Measurements from ENCODE around the gene TCTA.
A peak's percentile ranks its signal among the peaks of the same experiment; 100 is the strongest.

TCTA gene

DNA sequence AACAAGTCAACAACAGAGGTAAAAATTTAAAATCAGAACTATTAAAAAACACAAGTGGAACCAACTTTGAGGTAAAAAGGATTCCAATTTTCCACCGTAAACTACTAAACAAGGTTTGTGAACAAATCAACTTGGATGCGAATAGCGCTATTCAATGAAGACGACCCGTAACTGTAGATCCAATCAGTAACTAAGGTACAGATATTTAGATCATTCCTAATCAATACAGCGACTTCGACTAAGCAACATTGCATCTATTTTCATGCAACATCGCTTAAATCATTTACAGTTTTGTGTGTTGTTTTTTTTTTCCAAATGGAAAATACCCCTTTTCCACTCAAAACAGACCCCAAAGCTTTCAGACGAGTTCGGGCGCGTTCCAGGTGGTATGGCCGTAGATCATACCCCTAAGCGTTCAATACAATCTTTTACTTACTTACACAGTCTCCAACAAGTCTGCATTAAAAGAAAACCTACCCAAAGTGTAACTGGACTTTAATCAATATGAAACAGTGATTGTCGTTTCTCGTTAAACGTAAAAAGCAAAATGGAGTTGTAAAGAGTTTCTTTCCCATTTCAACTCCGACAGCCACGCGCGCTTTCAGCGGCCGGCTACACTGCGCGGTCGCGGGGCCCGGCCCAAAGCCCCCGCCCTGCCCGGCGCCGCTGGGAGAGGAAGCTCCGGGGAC, 1.2 kb upstream of the TCTA start:
- peak; percentile 26 for DNase-seq (ENCODE audit: low spot score)

DNA sequence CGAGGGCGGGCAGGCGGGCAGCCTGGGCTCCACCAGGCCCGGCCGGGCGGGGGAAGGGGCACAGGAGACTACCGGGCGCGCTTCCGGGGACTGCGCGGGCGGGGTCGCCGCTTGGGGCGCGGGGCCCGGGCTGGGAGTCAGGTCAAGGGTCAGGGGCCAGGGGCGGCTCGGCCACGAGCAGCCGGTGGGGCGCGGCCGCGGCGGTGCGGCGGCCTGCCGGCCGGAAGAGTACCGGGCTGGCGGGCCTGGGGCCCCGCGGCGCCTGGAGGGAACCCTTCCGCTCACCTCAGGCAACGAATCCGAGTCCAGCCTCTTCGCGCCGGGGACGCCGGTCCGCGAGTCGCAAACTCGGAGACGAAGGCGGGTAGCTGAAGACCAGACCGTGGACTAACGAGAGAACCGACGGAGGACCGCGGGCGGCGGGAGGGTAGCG, 672 bp upstream of the TCTA start:
- peak; percentile 45 for DNase-seq (ENCODE audit: low spot score)

DNA sequence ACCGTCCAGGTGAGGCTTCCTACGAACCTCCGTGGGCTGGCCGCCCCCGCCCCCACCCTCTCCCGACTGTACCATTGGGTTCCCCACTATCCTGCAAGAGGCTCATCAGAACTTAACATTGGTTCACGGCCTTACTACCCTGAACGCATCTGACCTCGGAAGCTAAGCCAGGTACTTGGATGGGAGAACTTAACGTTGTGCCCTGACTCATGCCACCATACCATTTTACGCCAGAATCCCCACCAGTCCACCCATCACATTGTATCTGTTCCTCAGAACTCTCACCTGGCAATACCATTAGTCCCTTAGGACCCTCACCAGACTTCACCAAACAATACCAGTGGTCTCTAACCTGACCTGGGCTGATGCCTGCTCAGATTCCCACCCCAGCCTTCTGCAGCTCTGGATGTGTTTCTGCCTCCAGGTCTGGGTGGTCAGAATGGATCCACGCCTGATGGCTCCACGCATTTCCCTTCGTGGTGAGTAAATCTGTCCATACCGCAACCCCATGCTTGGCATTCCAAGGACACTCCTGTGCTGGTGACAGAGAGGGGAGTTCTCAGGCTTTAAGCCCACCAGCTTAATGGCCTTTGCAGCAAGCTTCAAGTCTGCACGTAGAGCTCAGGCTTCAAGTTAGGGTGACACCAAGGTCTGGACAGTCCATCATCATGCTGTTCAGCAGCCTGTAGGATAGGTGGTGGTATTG, 562 bp downstream of the TCTA start:
- DNase-seq (ENCODE audit: low spot score): no peak

DNA sequence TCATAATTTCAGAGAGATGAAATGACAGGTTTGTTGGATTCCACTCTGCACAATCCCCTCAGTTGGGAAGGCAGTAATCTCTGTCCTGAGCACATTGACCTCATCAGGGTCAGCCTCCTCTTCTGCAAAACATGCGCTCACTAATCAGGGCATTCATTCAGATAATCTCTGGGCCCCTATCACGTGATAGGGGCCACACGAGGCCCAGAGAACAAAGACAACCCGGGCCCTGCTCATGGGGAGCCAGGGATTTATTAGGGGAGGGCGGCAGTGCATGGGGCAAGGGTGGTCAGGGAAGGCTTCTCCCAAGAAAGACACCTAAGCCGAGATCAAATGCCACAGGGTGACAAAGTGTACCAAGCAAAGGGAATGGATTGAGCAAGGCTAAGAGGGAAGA, 1.1 kb downstream of the TCTA start:
- no peak for DNase-seq (ENCODE audit: low spot score)

DNA sequence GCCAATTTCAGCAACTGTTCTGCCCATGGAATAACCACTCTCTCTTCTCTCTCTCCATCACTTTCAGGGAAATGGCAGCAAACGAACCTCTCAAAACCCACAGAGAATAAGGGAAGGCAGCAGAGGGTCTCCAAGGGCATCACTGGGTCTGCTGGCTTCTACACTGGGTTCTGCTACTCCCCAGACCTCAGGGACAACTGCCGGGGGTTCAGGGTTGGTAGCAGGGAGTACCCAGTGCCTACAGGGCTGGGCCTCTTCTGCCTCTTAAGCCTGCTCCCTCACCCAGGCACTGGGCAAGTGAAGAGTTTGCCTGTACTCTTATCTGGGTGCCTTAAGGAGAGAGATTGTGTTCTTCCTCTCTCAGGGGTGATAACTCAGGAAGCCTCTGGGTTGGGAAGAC, 2.5 kb downstream of the TCTA start:
- no peak for DNase-seq (ENCODE audit: low spot score)

DNA sequence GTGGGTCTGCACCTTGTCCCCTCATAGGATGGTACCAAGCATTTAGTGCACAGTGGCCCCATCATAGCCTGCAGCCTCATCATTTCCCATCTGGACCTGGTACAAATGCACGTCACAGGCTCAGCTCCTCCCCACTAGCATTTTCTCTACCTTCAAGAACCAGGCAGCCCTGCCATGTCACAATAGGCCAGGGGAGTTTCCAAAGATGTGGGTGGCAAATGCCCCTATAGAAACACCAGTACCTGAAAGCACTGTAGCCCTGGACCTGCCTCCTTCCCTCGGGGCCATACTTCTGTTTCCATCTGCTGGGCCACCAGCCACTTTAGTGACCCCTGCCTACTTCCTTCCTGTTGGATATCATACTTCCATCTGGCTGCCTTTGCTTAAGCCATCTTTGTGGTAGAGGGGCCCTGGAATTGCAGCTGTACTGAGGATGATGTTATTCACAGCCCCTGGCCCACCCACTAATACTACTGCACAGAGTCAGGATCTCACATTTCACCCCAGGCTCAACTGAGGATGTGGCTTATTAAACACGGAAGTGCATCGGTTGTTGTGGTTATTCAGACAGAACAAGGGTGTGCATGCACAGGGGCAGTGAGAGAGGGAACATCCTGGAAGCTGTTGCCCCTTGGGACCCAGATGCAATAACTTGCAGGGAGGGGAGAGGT, 3.8 kb downstream of the TCTA start:
- no peak for DNase-seq (ENCODE audit: low spot score)

DNA sequence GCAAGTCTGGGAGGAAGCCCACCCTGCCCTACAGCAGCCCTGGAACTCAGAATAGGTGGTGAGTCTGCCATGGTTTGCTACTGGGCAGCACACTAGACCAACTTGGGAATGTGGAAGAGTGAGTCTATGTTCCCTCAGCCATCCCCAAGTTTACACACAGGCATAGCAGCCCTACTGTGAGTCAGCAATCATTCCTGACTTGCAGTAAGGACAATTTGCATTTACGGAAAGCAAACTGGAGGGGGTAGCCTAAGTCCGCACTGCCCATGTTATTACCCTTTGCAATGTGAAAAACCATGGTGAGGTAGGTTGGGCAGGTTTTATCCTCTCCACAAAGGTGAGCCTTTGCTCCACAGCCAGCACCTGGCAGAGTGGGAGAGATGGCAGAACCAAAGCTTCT, 4.6 kb downstream of the TCTA start:
- DNase-seq (ENCODE audit: low spot score): no peak

DNA sequence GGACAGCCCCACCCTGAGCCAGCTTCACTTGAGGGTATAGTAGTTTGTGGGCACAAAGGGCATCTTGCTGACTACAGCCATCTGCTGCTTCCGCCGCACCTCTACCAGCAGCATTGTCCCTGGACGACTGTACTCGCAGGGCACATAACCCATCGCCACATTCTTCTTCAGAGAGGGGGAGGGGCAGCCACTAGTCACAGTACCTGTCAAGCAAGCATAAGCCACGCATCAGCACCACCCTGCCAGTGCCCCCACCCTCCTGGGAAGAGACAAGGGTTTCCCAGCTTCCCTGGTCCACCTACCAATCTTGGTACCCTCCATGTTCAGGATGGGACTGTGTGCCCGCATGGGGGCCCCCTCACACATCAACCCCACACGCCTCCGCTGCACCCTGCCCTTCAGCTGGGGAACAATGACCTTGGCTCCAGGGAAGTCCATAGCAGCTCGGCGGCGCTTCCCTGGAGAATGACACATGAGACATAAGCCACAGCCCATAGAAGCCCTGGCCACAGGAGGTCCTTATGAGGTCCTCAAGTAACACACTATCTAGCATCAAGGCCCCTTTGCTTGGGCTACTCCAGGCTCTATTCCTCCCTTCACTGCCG, 5.4 kb downstream of the TCTA start:
- no peak for DNase-seq (ENCODE audit: low spot score)

DNA sequence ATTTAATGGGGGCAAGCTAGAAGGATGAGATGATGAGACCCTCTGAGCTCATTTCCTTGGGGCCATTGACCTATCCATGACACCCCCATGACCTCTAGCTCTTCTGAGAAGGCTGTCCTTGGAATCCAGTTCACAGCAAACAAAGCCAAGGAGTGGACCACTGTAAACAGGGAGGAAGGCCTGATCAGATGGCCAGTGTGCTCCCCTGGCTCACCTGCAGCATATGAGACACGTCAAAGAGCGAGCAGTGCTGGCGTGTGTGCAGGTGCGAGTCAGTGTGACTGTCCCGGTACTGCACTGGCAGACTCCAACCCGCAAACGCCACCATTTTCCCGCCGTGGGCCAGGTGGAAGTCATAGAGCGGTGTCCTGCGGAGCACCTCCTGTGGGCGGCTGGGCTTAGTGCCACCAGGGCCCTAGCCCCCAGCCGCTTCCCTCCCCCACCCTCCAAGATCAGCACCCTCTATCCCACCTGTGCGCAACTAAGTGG, 9.7 kb downstream of the TCTA start:
- no peak for DNase-seq (ENCODE audit: low spot score)

DNA sequence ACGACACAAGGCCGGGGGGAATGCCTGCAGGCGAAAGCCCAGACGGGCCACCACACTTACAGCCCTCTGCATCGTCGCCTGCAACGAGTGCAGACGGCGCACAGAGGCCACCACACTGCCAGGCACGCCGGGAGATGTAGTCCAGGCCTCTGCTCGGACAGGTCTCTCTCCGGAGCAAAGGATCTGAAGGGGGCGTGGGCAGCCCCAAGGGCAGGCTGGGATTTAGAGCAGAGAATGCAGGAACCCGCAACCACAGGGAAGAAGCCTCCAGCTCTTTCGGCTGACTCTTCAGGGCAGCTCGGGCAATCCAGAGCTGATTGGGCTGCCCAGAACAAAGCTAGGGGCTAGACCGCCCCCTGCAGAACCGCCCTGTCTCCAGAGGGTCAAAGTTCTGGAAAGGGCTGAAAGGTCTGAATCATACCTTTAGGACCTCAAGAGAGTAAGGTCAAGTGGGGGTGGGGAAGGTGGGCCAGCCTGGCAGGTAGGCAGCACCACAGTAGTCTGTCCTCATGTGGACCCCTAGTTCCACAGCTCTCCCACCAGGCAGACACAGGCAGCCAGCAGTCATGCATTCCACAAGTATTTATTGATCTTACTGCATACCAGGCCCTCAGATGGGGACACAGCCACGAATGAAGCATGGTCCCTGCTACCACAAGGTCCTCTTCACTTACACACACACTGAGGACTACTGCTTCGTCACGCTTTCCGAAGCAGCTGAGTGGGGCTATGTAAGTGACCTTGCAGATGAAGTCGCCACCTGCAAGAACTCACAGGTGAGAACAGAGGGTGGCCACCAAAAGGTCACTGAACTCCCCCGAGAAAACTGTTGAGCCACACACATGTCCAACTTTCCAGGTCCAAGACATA, 10.4 kb downstream of the TCTA start, which contains the start of gene AMT:
Gene AMT, minus strand, starts transcription at position 95 of the 870 bp plus-strand sequence. Its CDS starts 23 bp downstream, at position 72.
- no peak for DNase-seq (ENCODE audit: low spot score)

DNA sequence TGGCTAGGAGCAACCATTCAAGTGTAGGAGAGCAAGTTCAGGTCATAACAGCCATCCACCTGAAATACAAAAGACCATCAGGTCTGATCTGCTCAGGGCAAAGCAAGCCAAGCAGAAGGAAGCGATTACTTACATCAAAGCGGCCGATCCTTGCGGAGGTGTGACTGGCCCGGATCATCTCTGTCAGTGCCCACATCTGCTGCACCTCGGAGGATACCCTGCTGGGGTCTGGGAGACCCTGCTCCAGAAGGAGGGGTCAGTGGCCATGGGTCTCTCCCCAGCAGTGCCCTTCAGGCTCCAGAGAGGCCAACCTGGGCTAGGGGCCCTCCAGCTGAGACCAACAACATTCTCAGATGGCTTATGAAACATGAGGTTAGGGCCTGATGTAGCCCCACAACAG, 12.6 kb downstream of the TCTA start:
- DNase-seq (ENCODE audit: low spot score): no peak

DNA sequence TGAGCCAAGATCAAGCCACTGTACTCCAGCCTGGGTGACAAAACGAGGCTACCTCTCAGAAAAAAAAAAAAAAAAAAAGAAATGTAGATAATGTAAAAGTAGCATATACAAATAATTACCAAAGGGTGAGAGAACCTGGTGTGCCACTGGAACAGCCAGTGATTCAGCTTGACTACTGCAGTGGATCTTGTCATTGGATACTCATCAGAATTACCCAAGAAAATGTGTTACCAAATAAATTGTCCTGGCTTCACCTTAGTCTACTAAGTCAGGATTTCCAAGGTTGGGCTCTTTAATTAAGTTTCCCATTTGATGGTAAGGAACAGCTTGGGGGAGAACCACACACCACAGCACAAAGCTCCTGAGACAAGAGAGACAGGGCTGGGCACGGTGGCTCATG, 15.4 kb downstream of the TCTA start:
- DNase-seq (ENCODE audit: low spot score): no peak

DNA sequence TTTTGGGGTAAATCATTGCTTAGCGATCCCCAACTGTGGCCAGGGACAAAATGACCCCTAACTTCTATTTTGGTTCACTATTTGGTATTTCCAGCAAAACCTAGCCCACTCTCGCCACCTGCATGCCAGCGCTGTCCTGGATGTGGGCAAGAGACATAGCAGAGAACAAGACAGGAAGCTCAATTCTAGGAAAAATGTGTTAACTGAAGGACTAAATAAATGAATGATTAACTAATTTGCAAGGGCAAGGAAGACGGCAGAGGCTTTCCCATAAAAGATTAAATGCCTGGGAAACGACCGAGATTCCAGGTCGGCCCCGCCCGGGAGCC, 16.5 kb downstream of the TCTA start:
- no peak for DNase-seq (ENCODE audit: low spot score)

DNA sequence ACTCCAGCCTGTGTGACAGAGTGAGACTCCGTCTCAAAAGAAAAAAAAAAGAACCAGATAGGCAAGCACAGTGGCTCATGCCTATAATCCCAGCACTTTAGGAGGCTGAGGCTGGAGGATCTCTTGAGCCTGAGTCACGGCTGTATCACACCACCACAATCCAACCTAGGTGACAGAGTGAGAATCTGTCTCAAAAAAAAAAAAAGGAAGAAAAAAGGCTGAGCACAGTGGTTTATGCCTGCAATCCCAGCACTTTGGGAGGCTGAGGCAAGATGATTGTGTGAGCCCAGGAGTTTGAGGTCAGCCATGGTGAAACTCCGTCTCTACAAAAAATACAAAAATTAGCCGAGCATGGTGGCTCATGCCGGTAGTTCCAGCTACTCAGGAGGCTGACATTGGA, 22.5 kb downstream of the TCTA start:
- DNase-seq (ENCODE audit: low spot score): no peak

DNA sequence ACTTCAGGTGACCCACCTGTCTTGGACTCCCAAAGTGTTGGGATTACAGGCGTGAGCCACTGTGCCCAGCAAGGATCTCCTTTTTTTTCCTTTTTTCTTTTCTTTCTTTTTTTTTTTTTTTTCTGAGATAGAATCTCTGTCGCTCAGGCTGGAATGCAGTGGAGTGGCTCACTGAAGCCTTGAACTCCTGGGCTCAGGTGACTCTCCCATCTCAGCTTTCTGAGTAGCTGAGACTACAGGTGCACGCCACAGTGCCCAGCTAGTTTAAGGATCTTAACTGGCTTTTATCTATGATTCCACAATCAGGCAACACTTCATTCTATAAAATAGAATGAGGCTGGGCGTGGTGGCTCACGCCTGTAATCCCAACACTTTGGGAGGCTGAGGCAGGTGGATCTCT, 33.2 kb downstream of the TCTA start:
- no peak for DNase-seq (ENCODE audit: low spot score)

DNA sequence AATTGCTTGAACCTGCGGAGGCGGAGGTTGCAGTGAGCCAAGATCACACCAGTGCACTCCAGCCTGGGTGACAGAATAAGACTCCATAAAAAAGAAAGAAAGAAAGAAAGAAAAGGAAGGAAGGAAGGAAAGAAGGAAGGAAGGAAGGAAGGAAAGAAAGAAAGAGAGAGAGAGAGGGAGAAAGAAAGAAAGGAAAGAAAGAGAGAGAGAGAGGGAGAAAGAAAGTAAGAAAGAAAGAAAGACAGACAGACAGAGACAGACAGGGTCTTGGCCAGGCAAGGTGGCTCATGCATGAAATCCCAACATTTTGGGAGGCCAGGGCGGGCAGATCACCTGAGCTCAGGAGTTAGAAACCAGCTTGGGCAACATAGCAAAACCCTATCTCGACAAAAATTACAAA, 41.4 kb downstream of the TCTA start:
- no peak for DNase-seq (ENCODE audit: low spot score)

DNA sequence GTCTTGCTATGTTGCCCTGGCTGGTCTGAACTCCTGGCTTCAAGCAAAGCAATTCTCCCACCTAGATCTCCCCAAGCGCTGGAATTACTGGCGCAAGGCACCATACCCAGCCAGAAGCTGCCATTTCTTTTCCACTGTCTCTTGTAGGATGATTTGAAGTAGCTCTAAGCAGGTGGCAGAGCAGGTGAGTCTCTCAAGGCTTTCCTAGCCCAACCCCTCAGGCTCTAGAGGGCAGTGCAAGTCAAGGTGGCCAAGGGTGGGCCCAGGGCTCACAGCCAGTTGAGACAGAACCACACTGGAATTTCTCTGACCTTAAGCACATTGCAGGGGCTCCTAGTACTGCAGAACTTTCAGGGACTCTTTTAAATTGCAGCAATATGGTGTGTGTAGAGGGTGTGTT, 42.2 kb downstream of the TCTA start:
- DNase-seq (ENCODE audit: low spot score): no peak

DNA sequence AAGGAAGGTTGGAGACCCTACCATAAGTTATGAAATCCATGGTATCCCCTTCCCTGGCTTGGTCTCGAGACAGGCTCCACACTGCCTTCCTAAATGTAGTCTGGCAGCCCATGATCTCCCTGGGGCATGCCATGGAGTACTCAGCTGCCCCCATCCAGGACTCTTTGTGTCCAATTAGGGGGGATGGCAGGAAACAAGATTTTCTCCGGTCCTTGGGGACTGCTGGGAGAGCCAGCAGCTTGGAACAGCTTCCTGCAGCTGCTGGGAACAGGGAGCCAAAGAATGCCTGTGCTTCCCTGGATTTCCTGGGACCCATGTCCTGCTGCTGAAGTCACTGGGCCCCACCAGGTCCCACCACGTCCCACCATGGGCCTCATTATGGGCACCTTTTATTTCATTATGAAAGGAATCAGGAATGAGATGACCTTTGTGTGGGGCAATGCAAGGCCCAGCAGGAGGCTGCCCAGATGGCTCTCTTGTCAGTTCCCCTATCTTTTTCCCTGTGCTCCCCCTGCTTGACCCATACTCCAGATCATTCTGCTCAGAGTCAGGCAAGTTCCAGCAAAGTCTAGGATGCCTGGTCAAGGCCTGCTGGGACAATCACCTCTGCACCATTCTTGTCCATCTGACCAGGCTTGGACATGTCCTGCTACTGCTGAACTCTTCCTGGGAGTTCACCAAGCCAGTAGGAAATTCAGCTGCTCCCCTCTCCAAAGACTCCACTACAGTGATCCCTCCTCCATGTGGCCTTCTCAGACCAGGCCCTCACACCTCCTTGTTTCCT, 42.9 kb downstream of the TCTA start:
- DNase-seq (ENCODE audit: low spot score): no peak

DNA sequence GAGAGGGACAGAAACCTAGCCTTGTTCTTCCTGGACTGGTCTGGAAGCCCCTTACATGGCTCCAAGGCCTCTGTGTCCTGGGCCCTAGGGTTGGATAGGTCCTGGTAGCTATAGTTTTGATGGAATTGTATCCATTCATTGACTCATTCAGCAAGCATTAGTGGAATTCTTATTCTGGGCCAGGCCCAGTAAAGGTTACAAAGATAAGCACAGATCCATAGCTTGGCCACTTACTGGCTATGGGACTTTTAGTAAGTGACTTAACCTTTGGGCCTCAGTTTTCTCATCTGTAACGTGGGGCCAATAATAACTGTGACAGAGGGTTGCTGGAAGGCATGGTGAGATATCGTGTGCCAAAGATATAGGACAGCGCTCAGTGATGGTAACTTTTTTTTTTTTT, 44.2 kb downstream of the TCTA start:
- no peak for DNase-seq (ENCODE audit: low spot score)

DNA sequence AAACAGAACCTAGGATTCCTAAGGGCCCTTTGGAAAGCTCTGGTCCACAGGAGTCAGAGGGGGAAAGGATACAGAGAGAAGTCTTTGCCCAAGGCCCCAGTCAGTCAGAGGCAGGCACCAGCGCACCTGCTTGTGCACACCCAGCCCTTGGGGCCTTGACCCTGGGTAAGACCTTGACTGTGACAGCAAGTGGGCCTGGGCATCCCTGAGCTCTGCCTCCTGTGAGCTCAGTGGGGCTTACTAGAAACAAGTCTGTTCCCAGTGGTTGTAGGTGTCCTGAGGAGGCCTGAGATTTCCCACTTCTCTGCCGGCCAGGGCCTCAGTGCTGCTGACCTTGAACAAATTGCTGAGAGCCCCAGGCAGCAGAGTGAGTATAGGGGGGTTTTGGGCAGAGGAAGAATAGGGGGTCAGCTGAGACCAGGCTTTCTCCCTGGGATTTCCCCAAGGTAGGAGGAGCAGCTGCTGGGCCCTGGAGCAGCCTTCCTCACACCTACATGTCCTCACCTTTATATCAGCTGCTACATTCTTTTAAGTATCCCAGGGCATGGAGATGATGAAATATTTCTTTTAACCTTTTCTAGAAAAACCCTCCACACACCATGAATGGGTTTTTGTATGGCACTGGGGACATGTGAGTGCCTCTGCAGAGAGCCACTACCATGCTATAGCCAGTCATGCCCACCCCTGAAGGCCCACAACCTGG, 48.1 kb downstream of the TCTA start:
- DNase-seq (ENCODE audit: low spot score): no peak
